Testis (tissue), 5 donors: ENCODE results near the gene CNPPD1. TPM values are rescaled to one million over a fixed set of nuclear protein-coding genes. Genes with fewer than 3 reads are reported as not detected.

Source experiments
- DNase-seq: peaks from one replicate; pipeline ENCODE4 v3.0.0-alpha.2; 2019
- H3K27ac ChIP-seq, 2 donors: fragments of 200-600 bp; sonication (generic); one replicate each; pipeline ENCODE4 v1.5.1; 2019
- H3K27me3 ChIP-seq: fragments of 200-600 bp; sonication (generic); one replicate; pipeline ENCODE4 v1.5.1; 2019
- H3K36me3 ChIP-seq: fragments of 200-600 bp; sonication (generic); one replicate; pipeline ENCODE4 v1.5.1; 2017; ENCODE audit warnings: low read depth; ENCODE audit errors: missing control alignments
- H3K4me1 ChIP-seq: fragments of 200-600 bp; sonication (generic); one replicate; pipeline ENCODE4 v1.5.1; 2019
- H3K4me3 ChIP-seq, 2 donors: fragments of 200-600 bp; sonication (generic); one replicate each; pipeline ENCODE4 v1.5.1; 2017 to 2019
- H3K9me3 ChIP-seq: fragments of 200-600 bp; sonication (generic); one replicate; pipeline ENCODE4 v1.5.1; 2017
- POLR2A ChIP-seq: fragments of 450-650 bp; IDR thresholded peaks from one replicate; pipeline ENCODE4 v1.6.1; 2017; ENCODE audit warnings: antibody characterized with exemption, mild to moderate bottlenecking, moderate library complexity
- WGBS, 2 donors: methylation state at CpG; one replicate each; pipeline ENCODE4 v1.1.5; 2018; 5-methylcytosine and 5-hydroxymethylcytosine counted together
- intact Hi-C: fragments of 100-400 bp; cut with DNase I; formaldehyde crosslinking; loops from one replicate; pipeline ENCODE4 v1.15.1; 2023; ENCODE audit warnings: low total_unique reads
- long read RNA-seq, 2 donors: transcript quantifications; one replicate each; lab custom pipeline, GENCODE V29; 2026
- polyA plus RNA-seq: library from polyadenylated mRNA; stranded (reverse); fragments of 350-450 nt; fragmentation: Illumina TruSeq; extraction: RNeasy Lipid Tissue Mini Kit (QIAGEN cat#74804); gene quantifications from one replicate; pipeline ENCODE4 v1.2.3, GENCODE V29; 2014; ENCODE audit warnings: low read depth, low replicate concordance; ENCODE audit not compliant: insufficient read depth
- total RNA-seq, 2 donors: library from RNA; depleted of rRNA; stranded (reverse); fragments of >200 nt; gene quantifications; one replicate each; pipeline ENCODE4 v1.2.3, GENCODE V29; 2016
- TF ChIP-seq, protein P1 (sequence below), 3 experiments: fragments of 450-650 bp in 2 of 3; fragments of 200-600 bp in 1 of 3; sonication (generic) in 1 of 3; IDR thresholded peaks; one replicate each; pipeline ENCODE4 v1.5.1; 2016 to 2019; ENCODE audit warnings: antibody characterized with exemption in 3 of 3, mild to moderate bottlenecking in 2 of 3, moderate library complexity in 1 of 3

The CNPPD1 gene
- 10 to 100 TPM; 38.3 to 60.5 TPM for total RNA-seq
- polyA plus RNA-seq, result 68.0 TPM
- long read RNA-seq, donor 1, transcript CNPPD1-201 (8 exons, 2,060 nt), result major isoform, 17 of 32 reads
- long read RNA-seq, donor 1, partial matches to known transcripts, result 13 of 32 reads
- long read RNA-seq, donor 1, other reads (novel, unspliced or antisense), result 0 of 32 reads
- long read RNA-seq, donor 2, transcript CNPPD1-201 (8 exons, 2,060 nt), result major isoform, 8 of 56 reads
- long read RNA-seq, donor 2, partial matches to known transcripts, result 14 of 56 reads
- long read RNA-seq, donor 2, other reads (novel, unspliced or antisense), result 34 of 56 reads

DNA sequence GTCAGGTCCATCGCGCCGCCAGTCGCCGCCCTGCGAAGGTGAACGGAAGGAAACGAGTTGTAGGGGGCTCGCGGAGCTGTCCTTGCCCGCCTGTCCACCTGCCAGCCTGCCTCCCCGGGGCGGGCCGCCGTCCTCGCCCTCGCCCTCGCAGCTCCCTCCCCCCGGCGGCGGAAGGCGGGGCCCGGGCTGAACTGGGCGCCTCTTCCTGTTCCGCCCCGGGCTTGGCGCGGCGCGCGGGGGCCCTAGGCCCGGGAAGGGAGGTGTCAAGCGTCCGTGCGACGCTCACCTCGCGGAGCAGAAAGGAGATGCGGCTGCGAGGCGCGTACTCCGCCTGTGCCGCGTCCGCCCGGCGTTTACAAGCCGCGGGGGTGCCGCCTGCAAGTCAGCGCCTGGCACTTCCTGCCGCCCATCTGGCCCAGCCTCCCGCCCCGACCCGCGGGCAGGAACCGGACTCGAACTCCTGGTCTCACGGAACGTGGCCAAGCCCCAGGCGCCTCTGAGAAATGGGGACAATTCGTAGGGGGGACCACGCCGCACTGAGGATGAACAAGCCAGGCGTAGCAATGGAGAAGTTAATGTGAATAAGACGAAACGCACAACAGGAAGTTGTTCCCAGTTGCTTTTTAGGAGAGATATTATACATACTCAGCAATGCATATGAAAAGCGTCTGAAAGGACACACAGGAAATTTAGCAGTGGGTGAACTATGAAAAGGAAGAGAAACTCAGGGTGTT is at the start of gene CNPPD1:
Gene CNPPD1, minus strand, starts transcription at position 108 of the 734 bp plus-strand sequence. Its CDS starts 97 bp downstream, at position 11.
- WGBS, 2 donors, result 0 to 1% methylated on average over 17 to 56 of the region's 69 CpGs
- intact Hi-C loops, result no loop called here
- TF ChIP-seq, protein P1, sequence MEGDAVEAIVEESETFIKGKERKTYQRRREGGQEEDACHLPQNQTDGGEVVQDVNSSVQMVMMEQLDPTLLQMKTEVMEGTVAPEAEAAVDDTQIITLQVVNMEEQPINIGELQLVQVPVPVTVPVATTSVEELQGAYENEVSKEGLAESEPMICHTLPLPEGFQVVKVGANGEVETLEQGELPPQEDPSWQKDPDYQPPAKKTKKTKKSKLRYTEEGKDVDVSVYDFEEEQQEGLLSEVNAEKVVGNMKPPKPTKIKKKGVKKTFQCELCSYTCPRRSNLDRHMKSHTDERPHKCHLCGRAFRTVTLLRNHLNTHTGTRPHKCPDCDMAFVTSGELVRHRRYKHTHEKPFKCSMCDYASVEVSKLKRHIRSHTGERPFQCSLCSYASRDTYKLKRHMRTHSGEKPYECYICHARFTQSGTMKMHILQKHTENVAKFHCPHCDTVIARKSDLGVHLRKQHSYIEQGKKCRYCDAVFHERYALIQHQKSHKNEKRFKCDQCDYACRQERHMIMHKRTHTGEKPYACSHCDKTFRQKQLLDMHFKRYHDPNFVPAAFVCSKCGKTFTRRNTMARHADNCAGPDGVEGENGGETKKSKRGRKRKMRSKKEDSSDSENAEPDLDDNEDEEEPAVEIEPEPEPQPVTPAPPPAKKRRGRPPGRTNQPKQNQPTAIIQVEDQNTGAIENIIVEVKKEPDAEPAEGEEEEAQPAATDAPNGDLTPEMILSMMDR (IDR thresholded peaks at IDR 0.05), result peak in 1 of 3 experiments; percentile 27
- peak; percentile 70 for TF ChIP-seq POLR2A

GRCh38 chr2:219225350-219225749 is 48.6 kb upstream of the CNPPD1 start:
- no peaks in the 10 kb centered on the region for H3K9me3 ChIP-seq
- intact Hi-C loops, result no loop called here
- H3K36me3 ChIP-seq, result no peaks in the 10 kb centered on the region
- H3K27me3 ChIP-seq, result no peaks in the 10 kb centered on the region
- TF ChIP-seq, protein P1 (IDR thresholded peaks at IDR 0.05), result no peak
- no peak for TF ChIP-seq POLR2A
- no peak for DNase-seq
- peaks cover 12% of the 10 kb centered on the region for H3K4me1 ChIP-seq
- H3K4me3 ChIP-seq, result no peak overlapping the region
- H3K27ac ChIP-seq, result no peak overlapping the region
- WGBS, 2 donors, result 83 to 90% methylated on average over 3 of the region's 3 CpGs

More for the DNA sequence above, at the start of gene CNPPD1:
- Histone ChIP-seq H3K4me1 (peaks cover 16% of the 10 kb centered on the region), H3K27ac (peak within 1 kb of the TSS; percentile 95 to 99), H3K9me3 (no peaks in the 10 kb centered on the region), H3K27me3 (no peaks in the 10 kb centered on the region), H3K36me3 (no peaks in the 10 kb centered on the region), H3K4me3 (peak within 1 kb of the TSS; percentile 91 to 98)
- DNase-seq, result peak; percentile 88

DNA sequence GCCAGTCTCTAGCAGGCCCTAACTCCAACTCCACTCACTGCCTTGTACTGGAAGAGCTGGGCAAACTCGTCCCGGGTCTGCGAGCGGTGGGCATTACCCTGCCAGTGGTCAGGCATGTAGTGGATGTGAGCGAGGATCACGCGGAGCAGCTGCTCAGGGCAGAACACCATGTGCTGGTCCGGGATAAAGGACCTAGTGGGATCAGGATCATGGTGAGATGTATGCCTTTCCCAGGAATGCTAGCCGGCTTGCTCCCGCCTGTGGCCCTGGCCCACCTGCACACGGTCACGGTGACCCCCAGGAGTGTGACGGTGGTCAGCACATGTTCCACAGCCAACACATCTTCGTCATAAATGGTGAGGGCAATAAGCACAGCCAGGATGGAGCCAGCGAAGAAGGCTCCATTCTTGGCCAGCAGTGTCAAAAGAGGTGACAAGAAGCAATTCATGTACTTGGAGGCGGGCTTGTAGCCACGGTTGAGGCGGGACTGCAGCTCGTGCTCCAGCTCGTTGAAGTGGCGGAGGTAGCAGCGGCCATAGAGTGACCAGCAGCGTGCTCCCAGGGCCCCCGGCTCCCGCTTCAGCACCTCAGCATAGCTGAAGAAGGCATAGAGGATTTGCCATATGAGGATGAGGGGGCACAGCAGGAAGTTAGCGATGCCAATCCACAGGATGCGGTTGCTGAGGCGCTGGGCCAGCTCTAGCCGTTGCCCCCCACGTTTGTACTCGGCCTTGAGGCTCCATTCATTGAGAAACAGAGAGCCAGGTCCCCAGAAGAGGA is 47.3 kb upstream of the CNPPD1 start:
- Histone ChIP-seq H3K27me3 (no peaks in the 10 kb centered on the region), H3K9me3 (no peaks in the 10 kb centered on the region), H3K27ac (no peak overlapping the region), H3K4me3 (no peak overlapping the region), H3K4me1 (peaks cover 18% of the 10 kb centered on the region), H3K36me3 (no peaks in the 10 kb centered on the region)
- intact Hi-C loops, result no loop called here
- 93 to 94% methylated on average over 29 to 31 of the region's 31 CpGs for WGBS, 2 donors
- no peak for DNase-seq
- no peak for TF ChIP-seq POLR2A
- TF ChIP-seq, protein P1 (IDR thresholded peaks at IDR 0.05), result no peak

DNA sequence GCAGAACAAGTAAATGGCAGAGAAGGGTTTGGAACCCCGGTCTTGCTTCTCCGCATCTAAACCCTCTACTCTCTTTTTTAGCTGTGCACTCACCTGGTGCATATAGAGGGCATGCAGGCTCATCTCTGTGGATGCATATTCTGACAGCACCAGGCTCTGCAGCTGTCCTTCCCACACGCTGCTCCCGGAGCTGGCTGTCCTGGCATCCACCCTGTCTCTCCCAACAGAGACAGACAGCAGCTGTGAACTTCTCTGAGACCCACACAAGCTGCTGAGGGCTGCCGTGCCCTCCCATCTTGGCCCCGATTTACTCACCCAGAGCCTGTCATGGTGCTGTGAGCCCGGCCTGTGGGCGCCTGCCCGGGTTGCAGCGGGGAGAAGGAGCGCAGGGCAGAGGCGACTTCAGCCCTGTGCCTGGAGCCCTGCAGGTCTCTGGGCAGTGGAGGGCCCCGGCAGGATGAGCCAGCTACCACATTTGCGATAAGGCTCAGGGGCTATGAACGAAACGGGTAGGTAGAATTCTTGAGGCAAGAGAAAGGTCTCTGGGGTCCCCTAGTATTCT is 45.3 kb upstream of the CNPPD1 start:
- WGBS, 2 donors, result 87 to 93% methylated on average over 10 to 16 of the region's 16 CpGs
- no peaks in the 10 kb centered on the region for H3K36me3 ChIP-seq
- H3K27me3 ChIP-seq, result no peaks in the 10 kb centered on the region
- TF ChIP-seq POLR2A, result no peak
- TF ChIP-seq, protein P1 (IDR thresholded peaks at IDR 0.05), result no peak
- DNase-seq, result no peak
- no peak overlapping the region for H3K27ac ChIP-seq
- no peak overlapping the region for H3K4me3 ChIP-seq
- no peaks in the 10 kb centered on the region for H3K9me3 ChIP-seq
- peaks cover 26% of the 10 kb centered on the region for H3K4me1 ChIP-seq
- intact Hi-C loops, result no loop called here
